ENCODE data around the gene HECW1.

Gene HECW1

GRCh38 chr7:43522406-43523156 lies 410.1 kb downstream of the HECW1 start:
- ChIA-PET CTCF (interaction anchor here (0.6 kb wide), 1 partner anchor 17 kb away, joined by 3 read pairs; no protein-coding TSS in a partner anchor), POLR2A (interaction anchor here (0.8 kb wide), 1 partner anchor 22 kb away, joined by 4 read pairs; no protein-coding TSS in a partner anchor)
- no peak for DNase-seq (ENCODE audit: low read depth, low spot score)
- H3K4me3 ChIP-seq (ENCODE audit: low read depth, low read length): no peak overlapping the region
- no peak for TF ChIP-seq CTCF (IDR thresholded peaks at IDR 0.05; ENCODE audit: insufficient read depth, low read length, missing control alignments)

GRCh38 chr7:43528576-43529354 lies 416.3 kb downstream of the HECW1 start:
- DNase-seq (ENCODE audit: low read depth, low spot score): no peak
- CTCF ChIA-PET: interaction anchor here (1.0 to 1.1 kb wide), 2 partner anchors 47 to 74 kb away, joined by 3 read pairs; no protein-coding TSS in a partner anchor
- no peak for TF ChIP-seq CTCF (IDR thresholded peaks at IDR 0.05; ENCODE audit: insufficient read depth, low read length, missing control alignments)
- no peak overlapping the region for H3K4me3 ChIP-seq (ENCODE audit: low read depth, low read length)
- POLR2A ChIA-PET: no interaction called here

GRCh38 chr7:43530553-43531410 lies 418.3 kb downstream of the HECW1 start:
- no peak for TF ChIP-seq CTCF (IDR thresholded peaks at IDR 0.05; ENCODE audit: insufficient read depth, low read length, missing control alignments)
- CTCF ChIA-PET: no interaction called here
- DNase-seq (ENCODE audit: low read depth, low spot score): no peak
- H3K4me3 ChIP-seq (ENCODE audit: low read depth, low read length): no peak overlapping the region
- POLR2A ChIA-PET: no interaction called here

GRCh38 chr7:43531700-43532099 lies 419.3 kb downstream of the HECW1 start:
- POLR2A ChIA-PET: no interaction called here
- CTCF ChIA-PET: no interaction called here
- H3K4me3 ChIP-seq (ENCODE audit: low read depth, low read length): no peak overlapping the region
- DNase-seq (ENCODE audit: low read depth, low spot score): no peak
- no peak for TF ChIP-seq CTCF (IDR thresholded peaks at IDR 0.05; ENCODE audit: insufficient read depth, low read length, missing control alignments)

- ChIA-PET CTCF (no interaction called here), POLR2A (no interaction called here)
- no peak for DNase-seq (ENCODE audit: low read depth, low spot score)
- H3K4me3 ChIP-seq (ENCODE audit: low read depth, low read length): no peak overlapping the region
- no peak for TF ChIP-seq CTCF (IDR thresholded peaks at IDR 0.05; ENCODE audit: insufficient read depth, low read length, missing control alignments)
Measured at GRCh38 chr7:43533801-43534479, 421.5 kb downstream of the HECW1 start.
